NB4 (cell line): ENCODE data around the gene HERPUD1.
A peak's percentile ranks its signal among the peaks of the same experiment; 100 is the strongest.
"Not testable (repeated sequence)": the region's sequence is repeated elsewhere in the genome, so short reads cannot be mapped to it uniquely, and the experiment has no call there.

ENCODE experiments used
- DNase-seq: peaks from one replicate; pipeline ENCODE4 v3.0.0; 2010; ENCODE audit warnings: low read depth
- H3K4me3 ChIP-seq: one replicate; pipeline ENCODE4 v1.5.1; 2011; ENCODE audit warnings: mild to moderate bottlenecking, low read depth, low read length, moderate library complexity
- CTCF ChIP-seq: IDR thresholded peaks from one replicate; pipeline ENCODE4 v1.5.1; 2012; ENCODE audit warnings: low read depth, low read length
- MAX ChIP-seq: IDR thresholded peaks from 2 replicates; pipeline ENCODE4 v1.6.1; 2011; ENCODE audit warnings: low read depth, low read length
- MYC ChIP-seq: IDR thresholded peaks from 2 replicates; pipeline ENCODE4 v1.6.1; 2011; ENCODE audit warnings: low read depth, low read length
- POLR2A ChIP-seq: IDR thresholded peaks from 2 replicates; pipeline ENCODE4 v1.6.1; 2011; ENCODE audit warnings: mild to moderate bottlenecking; ENCODE audit not compliant: insufficient read length; ENCODE audit errors: extremely low read depth

The HERPUD1 gene

GRCh38 chr16:56972403-56973293 lies 40.7 kb downstream of the HERPUD1 start:
- TF ChIP-seq CTCF (no peak), POLR2A (no peak), MAX (no peak), MYC (no peak)
- H3K4me3 ChIP-seq, result no peak overlapping the region
- DNase-seq, result no peak

- DNase-seq, result no peak
- H3K4me3 ChIP-seq, result no peak overlapping the region
- TF ChIP-seq MYC (no peak), POLR2A (no peak), MAX (no peak), CTCF (no peak)
Observed at GRCh38 chr16:56973294-56973689, 41.4 kb downstream of the HERPUD1 start.

GRCh38 chr16:56973899-56974298 lies 42.0 kb downstream of the HERPUD1 start:
- H3K4me3 ChIP-seq, DNase-seq: not testable (repeated sequence)

GRCh38 chr16:56974549-56975300 lies 42.8 kb downstream of the HERPUD1 start:
- peak; percentile 76 for DNase-seq
- no peak for TF ChIP-seq CTCF
- TF ChIP-seq POLR2A, result no peak
- no peak for TF ChIP-seq MYC
- no peak for TF ChIP-seq MAX
- H3K4me3 ChIP-seq, result no peak overlapping the region

GRCh38 chr16:56975714-56976113 lies 43.8 kb downstream of the HERPUD1 start:
- TF ChIP-seq MAX, result no peak
- no peak for TF ChIP-seq MYC
- no peak for TF ChIP-seq CTCF
- no peak overlapping the region for H3K4me3 ChIP-seq
- DNase-seq, result no peak

GRCh38 chr16:56977216-56977615 lies 45.3 kb downstream of the HERPUD1 start:
- TF ChIP-seq CTCF (no peak), POLR2A (no peak), MYC (no peak), MAX (no peak)
- DNase-seq, result no peak
- H3K4me3 ChIP-seq, result no peak overlapping the region
